Subcutaneous adipose tissue (tissue), 4 donors: Measurements from ENCODE around the gene CD68. TPM values are rescaled to one million over a fixed set of nuclear protein-coding genes. Genes with fewer than 3 reads are reported as not detected.

Experiments used
- CTCF ChIP-seq: fragments of 450-650 bp; IDR thresholded peaks from one replicate; pipeline ENCODE4 v1.5.1; 2016; ENCODE audit warnings: low read depth, mild to moderate bottlenecking, control low read depth, antibody characterized with exemption, moderate library complexity
- total RNA-seq, 4 donors: library from RNA; depleted of rRNA; stranded (reverse); fragments of >200 nt; gene quantifications; one replicate each; pipeline ENCODE4 v1.1.0, GENCODE V29; 2016

Gene CD68
- total RNA-seq, 4 donors from 2014 or later, result 56.9 to 609 (median 149) TPM

DNA sequence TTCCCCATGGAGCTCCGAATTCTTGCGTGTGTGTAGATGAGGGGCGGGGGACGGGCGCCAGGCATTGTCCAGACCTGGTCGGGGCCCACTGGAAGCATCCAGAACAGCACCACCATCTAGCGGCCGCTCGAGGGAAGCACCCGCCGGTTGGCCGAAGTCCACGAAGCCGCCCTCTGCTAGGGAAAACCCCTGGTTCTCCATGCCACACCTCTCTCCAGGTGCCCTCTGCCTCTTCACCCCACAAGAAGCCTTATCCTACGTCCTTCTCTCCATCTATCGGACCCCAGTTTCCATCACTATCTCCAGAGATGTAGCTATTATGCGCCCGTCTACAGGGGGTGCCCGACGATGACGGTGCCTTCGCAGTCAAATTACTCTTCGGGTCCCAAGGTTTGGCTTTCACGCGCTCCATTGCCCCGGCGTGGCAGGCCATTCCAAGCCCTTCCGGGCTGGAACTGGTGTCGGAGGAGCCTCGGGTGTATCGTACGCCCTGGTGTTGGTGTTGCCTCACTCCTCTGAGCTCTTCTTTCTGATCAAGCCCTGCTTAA, 18.3 kb upstream of the CD68 start:
- TF ChIP-seq CTCF, result no peak

- no peak for TF ChIP-seq CTCF
Observed at GRCh38 chr17:7561589-7562207, 17.7 kb upstream of the CD68 start, which contains the start of gene SENP3. Gene SENP3, plus strand, starts transcription at chr17:7561919. Its CDS starts 1,158 bp downstream, at chr17:7563077.

DNA sequence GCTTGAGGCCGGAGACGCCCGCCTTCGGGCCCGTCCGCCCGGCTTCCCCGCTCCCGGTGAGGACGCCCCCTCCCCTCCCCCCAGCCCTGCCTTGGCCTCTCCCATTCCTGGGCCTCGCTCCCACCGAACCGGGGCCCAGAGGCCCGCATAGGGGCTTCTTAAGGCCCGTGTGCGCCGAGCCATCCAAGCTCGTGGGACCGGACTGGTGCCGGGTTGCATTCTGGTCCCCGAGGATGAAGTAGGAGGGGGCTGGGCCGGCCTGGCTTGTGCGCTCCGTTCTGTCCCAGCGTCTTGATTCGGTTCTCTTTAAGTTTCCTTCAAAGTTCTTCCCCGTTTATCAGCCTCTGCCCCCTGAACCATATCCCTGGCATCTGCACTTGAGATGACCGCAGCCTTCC, 17.2 kb upstream of the CD68 start:
- no peak for TF ChIP-seq CTCF

DNA sequence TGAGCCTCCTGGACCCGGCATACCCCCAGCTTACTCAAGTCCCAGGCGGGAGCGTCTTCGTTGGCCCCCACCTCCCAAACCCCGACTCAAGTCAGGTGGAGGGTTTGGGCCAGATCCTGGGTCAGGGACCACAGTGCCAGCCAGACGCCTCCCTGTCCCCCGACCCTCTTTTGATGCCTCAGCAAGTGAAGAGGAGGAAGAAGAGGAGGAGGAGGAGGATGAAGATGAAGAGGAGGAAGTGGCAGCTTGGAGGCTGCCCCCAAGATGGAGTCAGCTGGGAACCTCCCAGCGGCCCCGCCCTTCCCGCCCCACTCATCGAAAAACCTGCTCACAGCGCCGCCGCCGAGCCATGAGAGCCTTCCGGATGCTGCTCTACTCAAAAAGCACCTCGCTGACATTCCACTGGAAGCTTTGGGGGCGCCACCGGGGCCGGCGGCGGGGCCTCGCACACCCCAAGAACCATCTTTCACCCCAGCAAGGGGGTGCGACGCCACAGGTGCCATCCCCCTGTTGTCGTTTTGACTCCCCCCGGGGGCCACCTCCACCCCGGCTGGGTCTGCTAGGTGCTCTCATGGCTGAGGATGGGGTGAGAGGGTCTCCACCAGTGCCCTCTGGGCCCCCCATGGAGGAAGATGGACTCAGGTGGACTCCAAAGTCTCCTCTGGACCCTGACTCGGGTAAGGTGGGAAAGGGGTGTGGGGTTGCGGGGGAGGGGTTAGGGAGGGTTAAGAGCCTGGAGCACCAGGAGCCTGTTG, 16.1 kb upstream of the CD68 start:
- TF ChIP-seq CTCF, result no peak

- no peak for TF ChIP-seq CTCF
Observed at GRCh38 chr17:7569571-7569970, 9.9 kb upstream of the CD68 start.

DNA sequence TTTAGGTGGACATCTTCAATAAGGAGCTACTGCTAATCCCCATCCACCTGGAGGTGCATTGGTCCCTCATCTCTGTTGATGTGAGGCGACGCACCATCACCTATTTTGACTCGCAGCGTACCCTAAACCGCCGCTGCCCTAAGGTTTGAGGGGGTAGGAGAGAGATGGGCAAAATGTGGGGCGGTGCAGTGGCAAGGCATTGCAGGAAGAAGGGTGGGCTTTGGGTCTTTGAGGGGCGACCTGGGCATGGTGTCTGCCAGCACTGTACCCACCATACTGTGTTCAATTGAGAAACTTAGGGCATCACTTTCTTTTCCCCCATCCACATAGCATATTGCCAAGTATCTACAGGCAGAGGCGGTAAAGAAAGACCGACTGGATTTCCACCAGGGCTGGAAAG, 9.1 kb upstream of the CD68 start:
- no peak for TF ChIP-seq CTCF

- TF ChIP-seq CTCF, result no peak
Observed at GRCh38 chr17:7572338-7572587, 7.2 kb upstream of the CD68 start.
